Stimulated activated CD8-positive, alpha-beta memory T cell treated with anti-CD3 and anti-CD28 coated beads, Interleukin-12 subunit alpha, Interleukin-12 subunit beta, amount 100 ng/mL, for 1 hour (primary cell): ENCODE results near the gene PER3.

Experiments
- DNase-seq: peaks from one replicate; pipeline ENCODE4 v3.0.0-alpha.2; 2020; ENCODE audit warnings: low read depth

Gene PER3

GRCh38 chr1:7783826-7784491, at the start of gene PER3:
PER3 (plus strand) TSS chr1:7784291; CDS start chr1:7784878, 587 bp downstream.
- DNase-seq = peak; percentile 76

DNA sequence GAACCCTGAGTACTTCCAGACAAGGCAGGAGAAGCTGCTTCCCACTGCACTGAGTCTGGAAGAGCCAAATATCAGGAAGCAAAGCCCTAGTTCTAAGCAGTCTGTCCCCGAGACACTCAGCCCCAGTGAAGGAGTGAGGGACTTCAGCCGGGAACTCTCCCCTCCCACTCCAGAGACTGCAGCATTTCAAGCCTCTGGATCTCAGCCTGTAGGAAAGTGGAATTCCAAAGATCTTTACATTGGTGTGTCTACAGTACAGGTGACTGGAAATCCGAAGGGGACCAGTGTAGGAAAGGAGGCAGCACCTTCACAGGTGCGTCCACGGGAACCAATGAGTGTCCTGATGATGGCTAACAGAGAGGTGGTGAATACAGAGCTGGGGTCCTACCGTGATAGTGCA, 46.0 kb upstream of the PER3 start:
- no peak for DNase-seq

DNA sequence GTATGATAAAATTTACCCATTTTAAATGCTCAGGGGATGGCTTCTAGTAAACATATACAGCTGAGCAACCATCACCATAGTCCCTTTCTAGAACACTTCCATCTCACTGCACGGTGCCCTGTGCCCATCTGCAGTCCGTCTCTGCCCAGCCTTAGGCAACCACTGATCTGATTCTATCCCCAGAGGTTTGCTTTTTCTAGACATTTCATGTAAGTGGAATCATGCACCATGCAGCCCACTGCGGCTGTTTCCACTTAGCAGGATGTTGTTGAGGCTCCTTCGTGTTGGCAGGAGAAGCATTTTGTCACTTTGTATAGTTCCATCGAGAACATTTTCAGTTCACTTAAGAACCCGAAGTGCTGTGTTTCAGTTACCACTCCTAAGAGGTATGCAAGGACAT, 40.7 kb upstream of the PER3 start:
- no peak for DNase-seq

DNA sequence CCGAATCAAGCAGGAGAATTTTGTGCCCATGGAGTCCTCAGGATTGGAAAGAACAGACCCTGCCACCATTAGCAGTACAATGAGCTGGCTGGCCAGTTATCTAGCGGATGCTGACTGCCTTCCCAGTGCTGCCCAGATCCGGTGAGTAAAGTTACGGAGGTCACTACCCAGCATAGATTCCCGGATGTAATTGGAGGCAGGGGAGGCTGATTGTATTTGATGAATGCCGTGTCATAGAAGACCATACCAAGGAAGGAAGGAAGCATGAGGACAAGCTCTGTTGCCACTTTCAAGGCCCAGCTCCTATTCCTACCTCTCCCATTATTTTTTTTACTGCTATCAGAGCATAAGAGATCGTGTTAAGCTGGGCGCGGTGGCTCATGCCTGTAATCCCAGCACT, 39.2 kb upstream of the PER3 start:
- DNase-seq = no peak

- DNase-seq = no peak
These were observed 38.3 kb upstream of the PER3 start for GRCh38 chr1:7745783-7746182.

DNA sequence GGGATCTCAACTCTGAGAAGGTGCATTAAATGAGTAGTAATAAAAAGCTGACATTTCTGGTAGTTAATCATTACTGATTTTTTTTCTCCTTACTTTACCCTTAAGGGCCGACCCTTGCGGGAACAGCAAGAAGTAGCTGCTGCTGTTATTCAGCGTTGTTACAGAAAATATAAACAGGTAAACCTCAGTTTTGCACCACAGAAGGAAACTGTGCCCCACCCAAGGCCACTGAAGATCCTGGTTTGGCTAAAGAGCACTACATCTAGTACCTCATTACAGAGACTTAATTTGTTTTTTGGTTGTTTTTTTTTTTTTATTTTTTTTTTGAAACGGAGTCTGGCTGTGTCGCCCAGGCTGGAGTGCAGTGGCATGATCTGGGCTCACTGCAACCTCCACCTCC, 36.5 kb upstream of the PER3 start:
- no peak for DNase-seq

- DNase-seq = no peak
These were observed 35.0 kb upstream of the PER3 start for GRCh38 chr1:7749126-7749525.

DNA sequence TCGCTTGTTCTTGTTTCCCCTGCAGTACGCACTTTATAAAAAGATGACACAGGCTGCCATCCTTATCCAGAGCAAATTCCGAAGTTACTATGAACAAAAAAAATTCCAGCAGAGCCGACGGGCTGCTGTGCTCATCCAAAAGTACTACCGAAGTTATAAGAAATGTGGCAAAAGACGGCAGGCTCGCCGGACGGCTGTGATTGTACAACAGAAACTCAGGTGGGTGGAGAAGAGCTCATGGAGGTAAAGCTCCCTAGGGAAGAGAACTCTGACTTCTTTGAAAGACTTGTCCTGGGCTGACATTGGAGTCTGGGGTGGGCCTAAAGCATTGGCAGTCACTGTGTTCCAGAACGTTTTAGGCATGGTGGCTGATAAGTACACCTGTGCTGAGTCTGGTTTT, 32.9 kb upstream of the PER3 start:
- no peak for DNase-seq

GRCh38 chr1:7752512-7753417, 31.3 kb upstream of the PER3 start:
- peak; percentile 35 for DNase-seq

DNA sequence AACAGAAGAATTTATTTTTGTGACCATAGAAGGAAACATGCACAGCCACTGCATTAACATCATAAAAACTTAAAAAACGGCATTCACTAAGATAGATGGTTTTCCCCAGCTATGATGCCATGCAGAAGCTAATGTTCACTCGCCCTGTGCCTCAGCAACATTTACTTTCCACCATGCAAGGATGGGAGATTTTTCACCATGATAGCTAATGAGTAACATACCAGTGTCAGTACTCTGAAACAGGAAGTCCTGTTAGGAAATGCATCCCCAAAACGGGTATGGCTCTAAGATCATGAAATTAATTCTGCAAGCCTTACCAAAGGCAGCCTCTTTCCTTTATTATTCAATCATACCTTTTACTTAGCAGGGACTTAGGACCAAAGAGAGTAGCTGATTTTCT, 30.4 kb upstream of the PER3 start:
- DNase-seq = no peak

- DNase-seq = no peak
These were observed 29.9 kb upstream of the PER3 start for GRCh38 chr1:7754234-7754633.

GRCh38 chr1:7755448-7755847, 28.6 kb upstream of the PER3 start:
- no peak for DNase-seq

GRCh38 chr1:7760245-7760644, 23.8 kb upstream of the PER3 start:
- no peak for DNase-seq

- DNase-seq = no peak
These were observed 23.0 kb upstream of the PER3 start for GRCh38 chr1:7761103-7761502.

DNA sequence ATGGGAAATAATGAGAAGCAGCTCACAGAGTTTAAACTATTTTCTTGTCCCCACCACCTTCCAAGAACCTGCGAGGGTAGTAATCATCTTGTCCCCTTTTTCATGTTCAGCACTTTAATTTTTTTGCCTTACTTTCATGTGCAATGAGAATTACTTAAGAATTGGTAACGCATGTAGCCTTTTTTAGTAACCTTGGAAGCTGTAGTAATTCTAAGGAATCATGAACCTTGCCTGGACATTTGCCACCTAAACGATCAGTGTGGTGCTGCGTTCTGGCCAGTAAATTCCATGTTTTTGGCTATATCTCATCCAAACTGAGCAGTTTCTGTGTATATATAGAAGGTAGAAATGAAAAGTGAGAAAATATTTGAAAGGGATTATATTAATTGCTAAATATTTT, 16.9 kb upstream of the PER3 start:
- DNase-seq = no peak

- no peak for DNase-seq
These were observed 15.5 kb upstream of the PER3 start for GRCh38 chr1:7768583-7768982.

- no peak for DNase-seq
These were observed 14.2 kb upstream of the PER3 start for GRCh38 chr1:7769673-7770412.

GRCh38 chr1:7770669-7770996, 13.5 kb upstream of the PER3 start:
- DNase-seq = no peak

GRCh38 chr1:7770997-7771822, 12.9 kb upstream of the PER3 start, which contains the start of gene VAMP3:
VAMP3 (plus strand) TSS chr1:7771296; CDS start chr1:7771384, 88 bp downstream.
- DNase-seq = peak; percentile 82

GRCh38 chr1:7771823-7772299, 12.2 kb upstream of the PER3 start:
- DNase-seq = no peak

- DNase-seq = no peak
These were observed 6.5 kb upstream of the PER3 start for GRCh38 chr1:7777591-7777990.

DNA sequence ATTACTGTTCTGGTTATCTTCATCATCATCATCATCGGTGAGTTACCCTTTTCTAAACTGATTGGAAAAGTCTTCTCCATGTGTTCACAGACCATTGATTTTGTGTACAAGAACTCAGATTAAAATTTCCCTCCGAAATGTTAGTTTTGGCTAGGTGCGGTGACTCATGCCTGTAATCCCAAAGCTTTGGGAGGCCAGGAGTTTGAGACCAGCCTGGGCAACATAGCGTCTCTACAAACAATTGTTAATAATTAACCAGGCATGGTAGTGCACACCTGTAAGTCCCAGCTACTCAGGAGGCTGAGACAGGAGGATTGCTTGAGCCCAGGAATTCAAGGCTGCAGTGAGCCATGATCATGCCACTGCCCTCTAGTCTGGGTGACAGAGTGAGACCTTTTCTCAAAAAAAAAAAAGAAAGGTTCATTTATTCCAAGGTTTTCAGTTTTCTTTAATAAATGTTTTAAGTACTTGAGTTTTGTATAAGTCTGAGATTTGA, 5.9 kb upstream of the PER3 start:
- no peak for DNase-seq
